Activated CD8-positive, alpha-beta memory T cell treated with anti-CD3 and anti-CD28 coated beads for 36 hours (primary cell): ENCODE results near the gene ZMYND8. TPM values are rescaled to one million over a fixed set of nuclear protein-coding genes. Genes with fewer than 3 reads are reported as not detected.

ENCODE experiments used
- CTCF ChIA-PET: fragments of 350-600 bp; sonication (Branson Sonifier 250); formaldehyde crosslinking; loops from one replicate; lab custom pipeline; 2021; ENCODE audit warnings: antibody characterized with exemption; lab: Charles Lee
- POLR2A ChIA-PET: fragments of 350-600 bp; sonication (Branson Sonifier 250); formaldehyde crosslinking; loops from one replicate; lab custom pipeline; 2021; ENCODE audit warnings: antibody characterized with exemption; lab: Charles Lee
- total RNA-seq, 2 experiments: library from RNA; stranded (reverse); gene quantifications; one replicate each; pipeline ENCODE4 v1.2.3, GENCODE V29; 2021

Gene ZMYND8
- total RNA-seq, 2 experiments from 2014 or later, result 28.7 to 29.1 TPM

DNA sequence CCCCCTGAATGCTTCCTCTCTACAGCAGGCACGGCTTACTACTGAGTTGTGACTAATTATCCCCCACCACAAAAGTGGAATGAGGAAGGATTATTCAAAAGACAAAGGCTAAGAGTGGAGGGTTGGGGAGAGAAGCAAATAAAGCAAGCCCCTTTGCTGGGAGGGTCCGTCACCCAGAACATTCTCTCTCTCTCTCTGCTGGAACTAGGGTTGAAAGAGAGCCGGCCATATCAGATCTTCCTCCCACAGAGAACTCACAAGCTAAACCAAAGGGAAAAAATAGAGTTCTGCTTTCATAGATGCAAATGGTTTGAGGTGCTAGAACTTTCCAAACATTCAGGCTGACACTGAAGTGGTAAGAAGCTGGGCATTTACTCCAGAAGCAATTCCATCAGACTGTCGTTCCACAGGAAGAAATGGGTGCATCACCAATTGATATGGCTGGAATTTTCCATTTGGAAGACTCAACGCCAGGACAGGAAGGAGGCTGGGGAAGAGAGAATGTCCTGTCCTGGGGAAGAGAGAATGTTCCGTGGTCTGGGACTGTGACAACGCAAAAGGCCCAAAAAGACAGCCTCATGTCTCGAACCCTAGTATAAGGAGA is 7.9 kb downstream of the ZMYND8 start:
- CTCF ChIA-PET, result interaction anchor here (1.0 to 1.8 kb wide), 3 partner anchors 35 to 40 kb away, joined by 3 to 6 read pairs (median 3); no protein-coding TSS in a partner anchor
- POLR2A ChIA-PET, result no interaction called here

DNA sequence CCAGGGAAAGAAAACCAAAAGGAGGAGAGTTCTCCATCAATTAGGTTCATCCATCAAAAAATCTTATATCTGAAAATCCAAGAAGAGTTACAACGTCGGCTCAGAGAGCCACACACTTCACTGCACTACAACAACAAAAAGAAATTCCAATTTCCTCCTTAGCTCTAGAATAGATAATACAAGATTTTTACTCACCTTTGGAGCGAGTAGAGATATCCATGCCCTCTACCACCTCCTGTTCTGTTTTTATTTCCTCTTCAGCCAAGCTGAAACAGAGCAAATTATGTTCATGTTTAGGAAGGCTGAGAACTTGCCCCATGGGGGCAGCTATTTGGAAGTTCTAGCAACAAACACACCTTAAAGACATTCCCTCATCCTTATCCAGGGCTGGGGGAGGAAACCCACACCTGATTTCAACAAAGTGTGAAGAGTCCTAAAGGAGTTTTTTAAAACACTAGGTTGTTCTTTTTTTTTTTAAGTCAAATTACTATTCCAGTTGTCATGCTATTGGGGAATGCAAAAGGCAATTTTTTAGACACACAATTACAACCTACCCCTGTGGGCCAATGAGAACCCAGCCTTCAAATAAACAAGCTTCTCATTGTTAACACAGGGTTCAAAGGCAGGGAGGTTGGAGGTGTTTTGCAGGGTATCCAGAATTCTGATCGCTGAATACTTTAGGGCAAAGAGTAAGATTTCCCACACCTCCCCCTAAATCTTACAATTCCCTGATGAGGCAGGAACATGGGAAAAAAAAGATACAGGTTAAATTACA is 8.7 kb downstream of the ZMYND8 start:
- POLR2A ChIA-PET, result no interaction called here

DNA sequence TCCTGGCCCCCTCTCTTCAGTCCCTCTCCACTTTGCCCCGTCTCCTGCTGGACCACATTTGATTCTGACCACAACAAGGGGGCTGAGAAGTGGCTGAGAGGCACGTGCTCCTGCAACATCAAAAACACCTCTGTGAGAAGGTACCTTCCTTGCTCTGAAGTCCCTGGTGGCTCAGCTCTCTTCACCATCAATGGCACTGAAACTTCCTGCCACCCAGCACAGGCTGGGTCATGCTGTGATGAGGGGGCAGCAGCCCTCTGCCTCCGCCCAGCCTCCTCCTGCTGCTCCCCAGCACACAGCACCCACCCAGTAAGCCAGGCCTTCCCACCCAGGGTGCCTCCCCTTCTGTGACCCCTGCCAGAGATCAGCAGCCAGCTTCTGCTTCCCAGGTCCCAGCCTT is 10.3 kb downstream of the ZMYND8 start:
- ChIA-PET POLR2A (no interaction called here), CTCF (interaction anchor here (1.4 kb wide), 1 partner anchor 38 kb away, joined by 4 read pairs; no protein-coding TSS in a partner anchor)

More for the DNA sequence above, 8.7 kb downstream of the ZMYND8 start:
- CTCF ChIA-PET, result interaction anchor here (0.7 to 1.8 kb wide), 3 partner anchors 36 to 73 kb away, joined by 3 to 6 read pairs (median 3); no protein-coding TSS in a partner anchor

DNA sequence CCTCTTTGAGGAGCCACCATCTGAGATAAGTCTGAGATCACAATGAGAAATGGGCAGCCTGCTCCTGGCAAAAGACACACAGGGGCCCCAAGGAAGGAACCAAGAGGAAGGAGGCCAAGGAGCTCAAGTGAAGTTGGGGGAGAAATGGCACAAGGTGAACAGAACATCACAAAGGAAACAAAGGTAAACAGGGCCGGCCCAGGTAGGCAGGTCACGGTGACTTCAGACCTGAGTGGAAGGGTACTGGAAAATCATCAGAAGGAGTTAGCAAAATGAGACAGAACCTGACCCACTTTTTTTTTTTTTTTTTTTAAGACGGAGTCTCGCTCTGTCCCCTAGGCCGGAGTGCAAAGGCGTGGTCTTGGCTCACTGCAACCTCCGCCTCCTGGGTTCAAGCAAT is 11.3 kb downstream of the ZMYND8 start:
- ChIA-PET POLR2A (no interaction called here), CTCF (interaction anchor here (1.4 kb wide), 1 partner anchor 39 kb away, joined by 4 read pairs; no protein-coding TSS in a partner anchor)

DNA sequence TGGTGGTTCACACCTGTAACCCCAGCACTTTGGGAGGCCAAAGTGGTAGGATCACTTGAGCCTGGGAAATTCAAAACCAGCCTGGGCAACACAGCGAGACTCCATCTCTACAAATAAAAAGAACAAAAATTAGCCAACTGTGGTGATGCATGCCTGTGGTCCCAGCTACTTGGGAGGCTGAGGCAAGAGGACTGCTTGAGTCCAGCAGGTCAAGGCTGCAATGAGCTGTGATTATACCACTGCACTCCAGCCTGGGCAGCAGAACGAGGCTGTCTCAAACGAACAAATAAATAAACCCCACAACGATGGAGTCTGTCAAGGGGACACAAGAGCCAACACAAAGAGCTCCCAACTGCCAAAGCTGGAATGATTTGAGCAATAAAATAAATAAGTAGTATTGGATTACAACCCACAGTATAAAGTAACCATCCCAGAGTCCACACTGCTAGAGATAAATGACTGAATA is 13.5 kb downstream of the ZMYND8 start:
- POLR2A ChIA-PET, result interaction anchor here (0.6 kb wide), 1 partner anchor 13 kb away, joined by 3 read pairs; the partner anchor contains the start of gene ZMYND8
- CTCF ChIA-PET, result no interaction called here

DNA sequence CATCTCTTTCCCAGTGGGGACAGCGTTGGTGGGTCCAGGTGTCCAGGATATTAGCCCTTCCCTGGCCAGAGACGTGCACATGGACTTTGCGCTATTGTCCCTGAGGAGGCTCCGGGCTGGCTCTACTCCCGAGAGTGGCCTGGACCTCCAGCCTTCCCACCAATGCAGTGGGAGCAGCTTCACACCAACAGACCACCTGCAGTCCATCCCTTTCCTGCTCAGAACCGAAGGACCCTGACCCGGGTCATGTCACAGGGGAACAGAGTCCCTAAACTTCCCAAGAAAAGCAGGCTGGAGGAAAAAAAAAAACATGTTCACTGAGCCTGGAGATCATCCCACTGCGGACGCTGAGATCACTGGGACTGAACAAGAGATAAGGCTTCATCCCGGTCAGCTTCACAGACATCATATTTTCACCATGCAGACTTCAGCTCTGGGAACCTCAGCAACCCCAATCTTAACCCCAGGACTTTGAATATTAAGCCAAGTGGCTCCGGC is 18.3 kb downstream of the ZMYND8 start:
- ChIA-PET CTCF (interaction anchor here (0.5 to 1.8 kb wide), 2 partner anchors 13 to 45 kb away, joined by 4 to 5 read pairs; no protein-coding TSS in a partner anchor), POLR2A (no interaction called here)

DNA sequence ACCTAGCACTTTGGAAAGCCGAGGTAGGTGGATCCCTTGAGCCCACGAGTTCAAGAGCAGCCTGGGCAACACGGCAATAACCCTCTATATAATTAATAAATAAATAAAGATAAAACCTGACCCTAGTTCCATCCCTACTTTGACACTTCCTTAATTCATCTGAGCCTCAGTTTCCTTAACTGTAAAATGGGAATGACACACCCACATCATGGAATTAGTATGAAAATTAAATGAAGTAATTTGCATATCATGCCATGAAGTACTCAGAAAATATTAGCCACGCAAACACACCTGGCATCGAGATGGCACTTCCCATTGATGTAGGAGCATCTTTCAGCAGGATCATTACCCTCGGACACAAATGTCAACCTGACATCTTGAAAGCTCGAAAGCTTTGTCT is 19.1 kb downstream of the ZMYND8 start:
- CTCF ChIA-PET, result interaction anchor here (0.5 kb wide), 1 partner anchor 46 kb away, joined by 5 read pairs; no protein-coding TSS in a partner anchor
- POLR2A ChIA-PET, result no interaction called here

DNA sequence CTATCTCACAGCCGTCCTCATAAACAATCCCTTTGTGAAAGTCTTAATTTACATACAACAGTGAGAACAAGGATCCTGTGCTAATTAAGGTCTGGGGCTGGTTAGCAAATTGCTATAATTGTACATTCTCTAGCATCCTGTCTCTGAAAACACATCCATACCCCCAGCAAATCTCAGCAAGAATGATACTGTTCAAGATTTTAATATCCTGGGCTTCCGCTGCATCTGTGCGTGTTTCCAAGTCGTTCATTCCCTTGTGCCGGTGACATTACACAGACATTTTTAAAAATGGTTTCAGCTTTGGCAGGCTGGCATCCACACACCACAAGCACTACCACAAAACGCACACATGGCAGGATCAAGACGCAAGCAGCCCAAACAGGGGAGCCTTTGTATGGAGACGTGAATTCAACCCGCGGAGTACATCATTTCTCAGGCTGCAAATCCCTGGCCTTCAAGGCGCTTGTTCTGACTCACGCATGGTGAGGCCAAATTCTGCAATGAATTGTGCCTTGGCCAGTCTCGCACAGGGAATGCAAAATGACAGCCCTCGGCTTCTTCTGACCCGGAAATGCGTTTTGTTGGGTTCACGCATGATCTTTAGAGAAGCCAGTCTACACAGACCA is 20.3 kb downstream of the ZMYND8 start:
- ChIA-PET POLR2A (interaction anchor here (0.6 kb wide), 1 partner anchor 19 kb away, joined by 4 read pairs; no protein-coding TSS in a partner anchor), CTCF (no interaction called here)

DNA sequence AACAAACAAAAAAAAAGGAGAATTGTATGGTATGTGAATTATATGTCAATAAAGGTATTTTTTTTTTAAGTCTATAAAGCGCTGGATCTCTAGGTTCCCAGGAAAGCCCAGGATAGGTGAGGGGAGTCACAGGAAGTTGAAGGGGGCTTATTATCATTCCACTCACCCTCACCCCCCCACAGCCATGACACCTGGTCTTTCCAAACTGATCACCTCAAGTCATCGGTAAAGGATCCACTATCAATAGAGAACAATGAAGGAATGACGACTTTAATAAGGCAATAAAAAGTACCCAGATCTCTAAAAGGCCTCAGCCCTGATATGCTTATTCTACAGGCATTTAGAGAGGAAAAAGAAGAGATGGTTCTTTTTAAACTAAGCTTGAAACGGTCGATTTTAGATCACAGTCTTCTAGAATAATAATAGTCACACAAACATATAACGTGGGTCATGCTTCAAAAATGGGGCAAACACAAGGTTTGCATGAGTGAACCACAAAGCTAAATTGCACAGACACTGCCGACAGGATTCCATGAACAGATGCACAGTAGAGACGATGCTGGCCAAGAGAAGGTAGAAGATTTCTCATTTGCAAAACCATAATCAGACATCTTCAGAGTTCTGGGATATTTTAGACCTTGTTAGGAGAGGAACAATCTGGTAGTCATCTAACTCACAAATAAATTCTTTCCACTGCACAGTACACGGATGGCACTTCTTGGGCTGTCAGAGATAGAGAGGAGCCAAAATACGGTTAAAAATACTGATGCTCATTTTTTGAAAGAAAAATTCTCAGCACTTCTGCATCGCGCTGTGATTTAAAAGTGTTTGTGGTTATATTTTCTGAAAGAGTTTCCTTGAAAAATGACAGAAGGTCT is 21.0 kb downstream of the ZMYND8 start:
- POLR2A ChIA-PET, result no interaction called here
- CTCF ChIA-PET, result no interaction called here

DNA sequence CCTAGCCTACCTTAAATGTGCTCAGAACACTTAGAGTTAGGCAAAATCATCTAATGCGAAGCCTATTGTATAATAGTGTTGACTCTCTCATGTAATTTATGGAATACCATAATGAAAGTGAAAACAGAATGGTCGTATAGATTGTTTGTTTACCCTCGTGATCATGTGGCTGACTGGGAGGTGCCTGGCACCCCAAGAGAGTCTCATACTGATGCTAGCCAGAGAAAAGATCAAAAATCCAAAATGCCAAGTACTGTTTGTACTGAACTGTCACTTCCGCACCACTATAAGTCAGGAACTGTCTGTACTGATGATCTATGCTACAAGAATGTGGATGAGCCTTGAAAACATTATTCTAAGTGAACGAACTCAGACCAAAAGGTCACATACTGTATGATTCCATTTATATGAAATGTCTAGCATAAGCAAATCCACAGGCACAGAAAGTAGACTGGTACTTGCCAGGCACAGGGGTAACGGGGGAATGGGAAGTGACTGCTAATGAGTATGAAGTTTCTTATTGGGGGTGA is 22.4 kb downstream of the ZMYND8 start:
- POLR2A ChIA-PET, result interaction anchor here (0.6 to 0.7 kb wide), 2 partner anchors 47 to 71 kb away, joined by 3 to 6 read pairs; no protein-coding TSS in a partner anchor
- CTCF ChIA-PET, result interaction anchor here (0.6 kb wide), 1 partner anchor 59 kb away, joined by 7 read pairs; no protein-coding TSS in a partner anchor

DNA sequence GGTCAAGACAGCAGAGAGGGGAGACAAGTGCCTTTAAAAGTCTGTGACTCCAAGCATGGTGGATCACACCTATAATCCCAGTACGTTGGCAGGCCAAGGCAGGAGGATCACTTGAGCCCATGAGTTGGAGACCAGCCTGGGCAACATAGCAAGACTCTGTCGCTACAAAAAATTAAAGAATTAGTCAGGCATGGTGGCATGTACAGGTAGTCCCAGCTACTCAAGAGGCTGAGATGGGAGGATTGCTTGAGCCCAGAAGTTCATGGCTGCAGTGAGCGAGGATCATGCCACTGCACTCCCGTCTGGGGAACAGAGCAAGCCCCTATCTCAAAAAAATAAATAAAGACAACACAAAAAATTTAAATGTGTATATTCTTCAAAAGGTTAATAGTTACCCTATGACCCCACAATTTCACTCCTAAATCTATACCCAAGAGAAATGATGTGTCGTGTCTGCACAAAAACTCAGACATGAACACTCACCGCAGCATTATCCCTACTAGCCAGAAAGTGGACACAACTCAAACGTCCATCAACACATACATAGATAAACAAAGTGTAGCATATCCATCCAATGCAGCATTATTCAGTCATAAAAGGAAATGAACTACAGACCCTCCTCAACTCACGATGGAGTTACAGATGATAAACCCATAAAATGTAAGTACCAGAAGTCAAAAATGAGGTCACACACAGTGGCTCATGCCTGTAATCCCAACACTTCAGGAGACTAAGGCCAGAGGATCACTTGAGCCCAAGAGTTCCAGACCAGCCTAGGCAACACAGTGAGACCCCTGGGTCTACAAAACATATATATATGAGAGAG is 23.9 kb downstream of the ZMYND8 start:
- POLR2A ChIA-PET, result no interaction called here
- CTCF ChIA-PET, result no interaction called here

DNA sequence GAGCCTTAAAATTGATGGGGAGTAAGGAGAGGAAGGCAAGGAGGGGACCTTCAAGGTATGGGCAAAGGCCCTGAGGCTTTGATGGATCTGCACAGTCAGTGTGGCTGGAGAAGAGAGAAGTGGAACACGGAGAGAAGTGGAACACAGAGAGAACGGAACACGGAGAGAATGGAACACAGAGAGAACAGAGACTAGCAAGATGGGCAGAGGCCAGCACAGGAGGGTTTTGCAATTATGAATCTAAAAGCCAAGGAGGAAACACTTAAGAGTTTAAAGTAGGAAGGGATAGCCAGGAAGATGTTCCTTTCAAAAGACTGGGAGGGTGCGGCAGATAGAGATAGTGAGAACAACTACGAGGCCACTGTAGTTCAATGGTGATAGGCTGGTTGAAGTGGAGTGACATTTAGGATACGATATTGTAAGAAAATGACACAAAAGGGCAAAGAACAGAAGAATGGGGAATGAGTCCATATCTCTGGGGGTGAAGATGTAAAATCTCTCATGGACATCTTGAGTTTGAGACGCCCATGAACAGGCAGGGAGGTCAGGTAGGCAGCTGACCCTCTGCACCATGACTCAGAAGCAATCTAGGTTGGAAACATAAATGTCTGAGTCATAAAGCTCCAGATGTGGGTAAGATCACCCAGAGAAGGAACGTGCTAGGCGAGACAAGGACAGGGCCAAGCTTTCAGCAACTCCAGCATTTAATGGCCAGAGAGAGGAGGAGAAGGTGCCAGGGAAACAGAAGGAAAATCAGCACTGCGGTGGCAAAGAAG is 25.4 kb downstream of the ZMYND8 start:
- POLR2A ChIA-PET, result interaction anchor here (0.9 kb wide), 1 partner anchor 26 kb away, joined by 3 read pairs; the partner anchor contains the start of gene ZMYND8
- CTCF ChIA-PET, result interaction anchor here (1.4 kb wide), 1 partner anchor 58 kb away, joined by 3 read pairs; no protein-coding TSS in a partner anchor

DNA sequence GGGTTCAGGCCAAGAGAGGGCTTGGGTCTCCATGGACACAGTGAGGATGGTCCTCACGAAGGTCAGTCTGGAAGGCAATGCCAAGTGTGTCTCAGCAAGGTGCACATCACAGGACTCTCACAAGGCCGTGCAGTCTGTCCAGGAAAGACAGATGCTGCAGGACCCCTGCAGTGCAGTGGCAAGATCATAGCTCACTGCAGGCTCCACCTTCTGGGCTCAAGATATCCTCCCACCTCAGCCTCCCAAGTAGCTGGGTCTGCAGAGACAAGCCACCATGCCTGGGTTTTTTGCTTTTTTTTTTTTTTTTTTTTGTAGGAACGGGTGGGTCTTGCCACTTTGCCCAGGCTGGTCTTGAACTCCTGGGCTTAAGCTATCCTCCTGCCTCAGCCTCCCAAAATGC is 26.4 kb downstream of the ZMYND8 start:
- POLR2A ChIA-PET, result interaction anchor here (0.7 kb wide), 1 partner anchor 26 kb away, joined by 4 read pairs; no protein-coding TSS in a partner anchor

DNA sequence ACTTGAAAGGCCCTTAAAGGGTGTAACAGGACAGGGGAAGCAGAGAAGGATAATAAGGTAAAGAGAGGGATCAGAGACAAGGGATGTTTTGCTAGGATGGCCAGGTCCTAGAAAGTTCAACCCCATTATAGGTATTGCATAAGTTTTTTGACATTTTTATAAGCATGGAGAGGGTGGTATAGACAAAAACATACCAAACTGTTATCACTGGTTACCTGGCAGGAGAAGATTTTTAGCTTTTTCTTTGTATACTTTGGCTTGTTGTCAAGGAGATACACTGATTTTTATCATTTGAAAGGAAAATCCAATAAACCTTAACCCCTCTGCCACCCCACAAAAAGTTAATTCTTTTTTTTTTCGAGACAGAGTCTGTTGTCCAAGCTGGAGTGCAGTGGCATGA is 28.4 kb downstream of the ZMYND8 start:
- CTCF ChIA-PET, result interaction anchor here (1.1 kb wide), 1 partner anchor 56 kb away, joined by 4 read pairs; no protein-coding TSS in a partner anchor
- POLR2A ChIA-PET, result no interaction called here

More for the DNA sequence above, 26.4 kb downstream of the ZMYND8 start:
- CTCF ChIA-PET, result interaction anchor here (0.6 to 1.4 kb wide), 2 partner anchors 42 to 57 kb away, joined by 3 read pairs; no protein-coding TSS in a partner anchor

DNA sequence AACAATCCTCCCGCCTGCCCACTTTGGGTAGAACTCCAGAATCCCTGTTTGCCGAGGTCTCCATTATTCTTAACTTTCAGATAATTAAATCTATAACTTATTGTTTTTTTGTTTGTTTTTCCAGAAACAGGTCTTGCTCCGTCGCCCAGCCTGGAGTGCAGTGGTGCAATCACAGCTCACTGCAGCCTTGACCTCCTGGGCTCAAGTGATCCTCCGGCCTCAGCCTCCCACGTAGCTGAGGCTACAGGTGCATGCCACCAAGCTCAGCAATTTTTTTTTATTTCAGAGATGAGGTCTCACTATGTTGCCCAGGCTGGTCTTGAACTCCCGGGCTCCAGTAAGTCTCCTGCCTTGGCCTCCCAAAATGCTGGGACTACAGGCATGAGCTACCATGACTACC is 28.8 kb downstream of the ZMYND8 start:
- POLR2A ChIA-PET, result interaction anchor here (0.5 kb wide), 1 partner anchor 29 kb away, joined by 3 read pairs; the partner anchor contains the start of gene ZMYND8

More for the DNA sequence above, 28.8 kb downstream of the ZMYND8 start:
- CTCF ChIA-PET, result no interaction called here
